AG10803 (cell line): Measurements from ENCODE around the gene DAAM2.

Source experiments
- DNase-seq: peaks from one replicate; pipeline ENCODE4 v3.0.0; 2010; ENCODE audit warnings: low read depth
- H3K4me3 ChIP-seq: 2 replicates; pipeline ENCODE4 v1.5.1; 2011; ENCODE audit warnings: mild to moderate bottlenecking, low read length, control low read depth
- TF ChIP-seq, protein P1 (sequence below): conservative IDR thresholded peaks from 2 replicates; pipeline ENCODE4 v1.5.1; 2011; ENCODE audit warnings: mild to moderate bottlenecking, low read length, control low read depth, inconsistent platforms

The DAAM2 gene

DNA sequence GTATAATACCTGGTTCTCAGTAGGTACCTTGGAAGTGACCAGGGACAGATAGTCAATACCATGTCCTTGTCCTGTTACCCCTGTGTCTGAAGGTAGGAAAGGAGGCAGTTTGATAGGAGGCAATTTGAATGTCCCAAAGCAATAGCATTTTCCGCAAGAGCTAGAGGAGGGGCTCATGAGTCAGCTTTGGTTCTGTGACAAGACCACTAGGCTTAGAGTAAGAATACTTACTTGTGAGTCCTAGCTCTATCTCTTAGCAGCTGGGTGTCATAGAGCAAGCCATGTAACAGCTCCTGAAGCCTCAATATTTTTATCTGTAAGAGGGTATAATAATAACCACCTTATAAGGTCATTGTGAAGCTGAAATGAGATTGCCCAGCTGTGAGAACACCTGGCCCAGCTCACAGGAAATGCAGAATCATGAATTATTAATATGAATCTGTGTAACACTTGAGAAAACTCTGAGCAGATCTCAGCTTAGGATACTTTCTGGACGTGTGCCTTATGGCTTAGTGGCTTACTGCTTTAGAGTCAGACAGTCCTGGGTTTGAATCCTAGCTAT, 58.6 kb downstream of the DAAM2 start:
- TF ChIP-seq, protein P1, sequence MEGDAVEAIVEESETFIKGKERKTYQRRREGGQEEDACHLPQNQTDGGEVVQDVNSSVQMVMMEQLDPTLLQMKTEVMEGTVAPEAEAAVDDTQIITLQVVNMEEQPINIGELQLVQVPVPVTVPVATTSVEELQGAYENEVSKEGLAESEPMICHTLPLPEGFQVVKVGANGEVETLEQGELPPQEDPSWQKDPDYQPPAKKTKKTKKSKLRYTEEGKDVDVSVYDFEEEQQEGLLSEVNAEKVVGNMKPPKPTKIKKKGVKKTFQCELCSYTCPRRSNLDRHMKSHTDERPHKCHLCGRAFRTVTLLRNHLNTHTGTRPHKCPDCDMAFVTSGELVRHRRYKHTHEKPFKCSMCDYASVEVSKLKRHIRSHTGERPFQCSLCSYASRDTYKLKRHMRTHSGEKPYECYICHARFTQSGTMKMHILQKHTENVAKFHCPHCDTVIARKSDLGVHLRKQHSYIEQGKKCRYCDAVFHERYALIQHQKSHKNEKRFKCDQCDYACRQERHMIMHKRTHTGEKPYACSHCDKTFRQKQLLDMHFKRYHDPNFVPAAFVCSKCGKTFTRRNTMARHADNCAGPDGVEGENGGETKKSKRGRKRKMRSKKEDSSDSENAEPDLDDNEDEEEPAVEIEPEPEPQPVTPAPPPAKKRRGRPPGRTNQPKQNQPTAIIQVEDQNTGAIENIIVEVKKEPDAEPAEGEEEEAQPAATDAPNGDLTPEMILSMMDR: no peak

DNA sequence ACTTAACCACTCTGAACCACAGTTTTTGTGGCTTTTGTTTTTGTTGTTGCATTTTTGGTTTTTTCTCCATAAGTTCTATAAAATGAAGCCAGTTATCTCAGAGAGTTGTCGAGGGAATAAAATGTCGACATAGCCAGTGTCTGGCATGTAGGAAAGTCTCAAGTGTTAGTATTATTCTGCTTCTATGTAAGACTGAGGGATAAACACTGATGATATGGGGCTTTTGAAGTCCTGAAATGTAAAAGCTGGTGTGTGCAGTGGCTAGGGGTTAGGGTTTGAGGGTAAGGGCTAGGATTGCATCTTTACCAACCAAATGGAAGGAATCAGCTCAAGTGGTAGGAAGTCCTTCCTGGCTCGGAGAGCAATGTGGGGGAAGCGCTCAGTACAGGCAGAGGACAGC, 59.2 kb downstream of the DAAM2 start:
- DNase-seq: no peak
- no peak overlapping the region for H3K4me3 ChIP-seq
- TF ChIP-seq, protein P1: no peak

More for the DNA sequence above, 58.6 kb downstream of the DAAM2 start:
- H3K4me3 ChIP-seq: no peak overlapping the region
- no peak for DNase-seq

DNA sequence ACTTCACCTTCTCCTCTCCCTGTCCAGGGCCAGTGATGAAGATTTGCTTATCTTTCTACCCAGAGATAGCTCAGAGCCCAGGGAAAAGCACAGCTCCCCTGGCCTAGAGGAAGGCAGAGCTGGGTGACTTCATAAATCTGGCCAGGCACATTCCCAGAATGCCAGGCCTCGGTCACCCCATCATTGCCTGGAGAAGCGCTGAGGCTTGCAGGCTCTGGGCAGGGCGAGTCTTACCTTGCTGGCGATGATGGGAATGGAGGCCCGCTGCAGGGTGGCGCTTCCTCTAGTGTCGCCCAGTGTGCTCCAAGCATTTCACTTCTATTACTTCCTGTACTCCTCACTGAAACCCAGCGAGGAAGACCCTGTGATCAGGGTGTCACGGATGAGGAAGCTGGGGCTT, 60.1 kb downstream of the DAAM2 start:
- no peak for DNase-seq
- H3K4me3 ChIP-seq: no peak overlapping the region
- TF ChIP-seq, protein P1: no peak

DNA sequence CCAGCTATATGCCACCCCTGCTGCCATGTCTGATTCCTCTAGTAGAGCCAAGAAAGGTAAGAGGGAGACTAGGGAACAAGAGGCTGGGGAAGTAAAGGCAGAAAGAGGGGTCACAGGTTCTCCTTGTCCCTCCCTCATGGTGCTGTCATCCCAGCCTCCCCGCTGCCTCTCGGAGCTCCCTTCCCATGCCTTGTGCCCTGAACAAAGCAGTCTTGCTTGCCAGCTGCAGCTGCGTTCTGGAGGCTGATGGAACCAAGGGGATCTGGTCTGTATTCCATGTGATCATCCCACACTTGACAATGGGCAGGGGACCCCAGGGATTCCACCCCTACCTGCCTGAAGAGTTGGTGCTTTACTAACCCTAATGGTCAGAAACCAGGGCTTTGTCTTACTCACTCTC, 61.4 kb downstream of the DAAM2 start:
- no peak for DNase-seq
- H3K4me3 ChIP-seq: no peak overlapping the region
- TF ChIP-seq, protein P1: no peak

DNA sequence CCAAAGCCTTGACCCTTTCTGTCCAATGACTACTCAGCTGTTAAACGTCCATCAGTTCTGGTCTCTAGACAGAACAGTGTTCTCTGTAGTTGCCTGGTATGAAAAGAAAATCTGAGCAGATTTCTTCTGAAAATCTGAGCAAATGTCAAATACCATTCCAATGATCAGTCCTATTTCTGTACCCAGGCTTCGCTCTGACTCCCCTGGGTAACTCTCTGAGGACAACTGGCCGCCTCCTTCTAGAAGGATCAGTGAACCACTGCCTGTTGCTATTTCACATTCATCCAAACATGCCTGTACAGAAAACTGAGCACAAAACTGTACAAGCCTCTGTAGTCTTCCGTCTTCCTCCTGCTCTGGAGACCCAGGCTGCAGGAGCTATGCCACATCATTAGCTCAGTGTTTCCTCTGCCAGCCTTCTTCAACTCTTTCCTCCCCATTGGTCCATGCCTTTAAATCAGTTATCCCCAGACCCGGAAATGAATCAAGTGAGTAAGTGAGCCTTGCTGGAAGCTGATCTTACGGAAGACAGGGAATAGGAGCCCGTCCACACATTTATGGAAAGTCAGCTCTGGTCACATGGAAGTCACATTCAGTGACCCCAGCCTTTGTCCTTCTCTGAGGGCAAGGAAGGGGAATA, 63.3 kb downstream of the DAAM2 start:
- H3K4me3 ChIP-seq: no peak overlapping the region
- peak; percentile 71 for DNase-seq
- TF ChIP-seq, protein P1: no peak

DNA sequence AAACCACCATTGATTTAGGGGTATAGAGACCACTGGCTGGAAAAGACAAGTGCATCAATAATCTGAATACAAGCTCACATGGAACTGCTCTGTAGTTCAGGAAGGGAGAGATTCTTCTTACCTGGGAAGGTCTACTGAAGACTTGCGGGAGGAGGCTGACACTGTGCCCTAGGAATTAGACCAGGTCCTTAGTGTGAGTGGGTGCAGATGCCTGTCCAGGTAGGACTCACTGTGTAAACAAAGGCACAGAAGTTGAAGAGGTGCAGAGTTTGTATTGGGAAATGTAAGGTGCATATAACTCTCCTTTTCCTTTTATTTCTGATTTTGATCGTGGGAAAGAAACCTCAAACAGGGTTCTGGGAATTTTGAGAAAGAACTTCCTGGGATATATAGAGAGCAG, 66.8 kb downstream of the DAAM2 start:
- TF ChIP-seq, protein P1: no peak
- H3K4me3 ChIP-seq: no peak overlapping the region
- DNase-seq: no peak

DNA sequence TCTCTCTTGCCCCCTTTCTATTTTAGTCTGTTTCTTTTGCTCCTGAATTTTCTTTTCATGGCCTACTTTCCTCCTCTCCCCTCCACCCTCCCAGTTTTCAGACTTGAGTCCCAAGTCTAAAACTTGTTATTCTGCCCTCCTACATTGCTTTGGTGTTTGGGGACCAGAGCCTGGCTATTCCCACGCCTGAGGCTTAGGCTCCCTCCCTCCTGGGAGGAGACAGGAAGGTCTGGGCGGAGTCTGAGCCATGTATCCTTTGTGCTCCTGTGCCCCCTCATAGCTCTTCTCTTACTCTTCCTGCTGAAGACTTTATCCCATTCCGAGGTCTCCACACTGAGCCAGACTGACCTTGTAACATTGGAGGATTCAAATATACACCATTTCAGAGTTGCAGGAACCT, 69.5 kb downstream of the DAAM2 start:
- DNase-seq: no peak
- TF ChIP-seq, protein P1: no peak
- H3K4me3 ChIP-seq: no peak overlapping the region
